Trophoblast cell (in vitro differentiated cells and primary cell): ENCODE results near the gene ARHGEF16.

Source experiments
- DNase-seq, 2 donors: peaks; one replicate each; pipeline ENCODE4 v3.0.0-alpha.2; 2016
- H2AFZ ChIP-seq: 2 replicates; pipeline ENCODE4 v1.6.1; 2013; ENCODE audit warnings: low read length, moderate library complexity, mild to moderate bottlenecking; ENCODE audit not compliant: insufficient read depth, poor library complexity
- H2AK5ac ChIP-seq: 2 replicates; pipeline ENCODE4 v1.6.1; 2013; ENCODE audit warnings: mild to moderate bottlenecking, low read length
- H2BK120ac ChIP-seq: 2 replicates; pipeline ENCODE4 v1.6.1; 2013; ENCODE audit warnings: low read length, mild to moderate bottlenecking, moderate library complexity; ENCODE audit not compliant: insufficient read depth, poor library complexity
- H2BK12ac ChIP-seq: 2 replicates; pipeline ENCODE4 v1.6.1; 2013; ENCODE audit warnings: mild to moderate bottlenecking, low read length, moderate library complexity
- H2BK5ac ChIP-seq: 2 replicates; pipeline ENCODE4 v1.6.1; 2013; ENCODE audit warnings: low read length, low read depth, moderate library complexity, mild to moderate bottlenecking; ENCODE audit not compliant: poor library complexity
- H3K14ac ChIP-seq: 2 replicates; pipeline ENCODE4 v1.6.1; 2013; ENCODE audit warnings: mild to moderate bottlenecking, low read length
- H3K18ac ChIP-seq: 2 replicates; pipeline ENCODE4 v1.6.1; 2013; ENCODE audit warnings: mild to moderate bottlenecking, low read length
- H3K23ac ChIP-seq: 2 replicates; pipeline ENCODE4 v1.6.1; 2013; ENCODE audit warnings: low read length
- H3K27ac ChIP-seq: 2 replicates; pipeline ENCODE4 v1.5.1; 2013; ENCODE audit warnings: low read depth, mild to moderate bottlenecking, inconsistent platforms, low read length, moderate library complexity
- H3K27me3 ChIP-seq: 2 replicates; pipeline ENCODE4 v1.6.1; 2013; ENCODE audit warnings: inconsistent platforms, mild to moderate bottlenecking, low read length, moderate library complexity; ENCODE audit not compliant: insufficient read depth
- H3K36me3 ChIP-seq, 2 experiments: 1 replicate in 1 of 2; 2 replicates in 1 of 2; pipeline ENCODE4 v1.6.1; 2013; ENCODE audit warnings: low read length in 2 of 2, mild to moderate bottlenecking in 2 of 2, moderate library complexity in 1 of 2; ENCODE audit not compliant: insufficient read depth in 2 of 2, control insufficient read depth in 1 of 2
- H3K4ac ChIP-seq: 2 replicates; pipeline ENCODE4 v1.6.1; 2013; ENCODE audit warnings: low read depth, mild to moderate bottlenecking, low read length, moderate library complexity
- H3K4me1 ChIP-seq, 2 experiments: 1 replicate in 1 of 2; 2 replicates in 1 of 2; pipeline ENCODE4 v1.6.1; 2013; ENCODE audit warnings: low read length in 2 of 2, mild to moderate bottlenecking in 2 of 2, moderate library complexity in 1 of 2; ENCODE audit not compliant: insufficient read depth in 2 of 2, control insufficient read depth in 1 of 2
- H3K4me2 ChIP-seq: 2 replicates; pipeline ENCODE4 v1.6.1; 2013; ENCODE audit warnings: inconsistent platforms, mild to moderate bottlenecking, low read length, moderate library complexity
- H3K4me3 ChIP-seq: 2 replicates; pipeline ENCODE4 v1.5.1; 2013; ENCODE audit warnings: mild to moderate bottlenecking, low read depth, low read length, inconsistent platforms
- H3K79me1 ChIP-seq: one replicate; pipeline ENCODE4 v1.6.1; 2013; ENCODE audit warnings: low read length
- H3K79me2 ChIP-seq: 2 replicates; pipeline ENCODE4 v1.6.1; 2013; ENCODE audit warnings: low read length, mild to moderate bottlenecking; ENCODE audit not compliant: control insufficient read depth, insufficient read depth, poor library complexity
- H3K9ac ChIP-seq: 2 replicates; pipeline ENCODE4 v1.6.1; 2013; ENCODE audit warnings: mild to moderate bottlenecking, low read length
- H3K9me3 ChIP-seq: 2 replicates; pipeline ENCODE4 v1.6.1; 2013; ENCODE audit warnings: low read depth, mild to moderate bottlenecking, control low read depth, inconsistent platforms, low read length; ENCODE audit not compliant: insufficient read depth
- H4K12ac ChIP-seq: 2 replicates; pipeline ENCODE4 v1.6.1; 2013; ENCODE audit warnings: low read depth, mild to moderate bottlenecking, low read length, moderate library complexity
- H4K8ac ChIP-seq: 2 replicates; pipeline ENCODE4 v1.6.1; 2013; ENCODE audit warnings: low read depth, mild to moderate bottlenecking, low read length, moderate library complexity
- H4K91ac ChIP-seq: one replicate; pipeline ENCODE4 v1.6.1; 2013; ENCODE audit warnings: low read depth, mild to moderate bottlenecking, low read length, moderate library complexity
- WGBS: extraction: QIAGEN DNeasy Blood & Tissue Kit; methylation state at CpG from one replicate; pipeline ENCODE4 v1.1.7; 2013; ENCODE audit warnings: missing lambda C conversion rate; ENCODE audit not compliant: insufficient read length, insufficient coverage; ENCODE audit errors: extremely low coverage; 5-methylcytosine and 5-hydroxymethylcytosine counted together

Gene ARHGEF16

DNA sequence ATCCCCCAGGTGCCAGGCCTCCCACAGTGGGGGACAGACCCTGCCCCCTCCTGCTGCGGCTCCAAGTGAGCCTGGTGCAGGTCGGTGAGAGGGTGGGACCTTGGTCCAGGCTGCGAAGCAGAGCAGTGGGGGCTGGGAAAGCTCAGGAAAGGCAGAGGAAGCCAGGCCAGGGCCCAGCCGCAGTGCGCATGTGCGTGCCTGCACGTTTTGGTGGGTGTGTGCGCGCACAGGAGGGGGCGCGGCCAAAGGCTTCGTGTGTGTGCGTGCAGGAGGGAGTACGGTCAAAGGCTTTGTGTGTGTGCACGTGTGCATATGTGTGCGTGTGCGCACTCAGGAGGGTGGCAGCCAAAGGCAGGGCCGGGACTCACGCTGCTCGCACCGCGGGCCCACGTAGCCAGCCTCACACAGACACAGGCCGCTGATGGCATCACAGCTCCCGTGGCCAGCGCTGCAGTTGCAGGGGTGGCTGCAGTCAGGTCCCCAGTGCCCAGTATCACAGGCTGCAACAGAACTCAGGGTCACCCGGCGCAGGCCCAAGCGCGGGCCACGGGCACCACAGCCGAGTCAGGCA, 45.9 kb downstream of the ARHGEF16 start:
- Histone ChIP-seq H2BK120ac (no peak overlapping the region), H3K4me3 (no peak overlapping the region), H3K4me2 (no peak overlapping the region), H3K18ac (no peak overlapping the region), H3K9me3 (no peaks in the 10 kb centered on the region), H4K91ac (no peak overlapping the region), H4K12ac (no peak overlapping the region), H3K23ac (no peak overlapping the region), H3K9ac (no peak overlapping the region), H3K4ac (no peak overlapping the region), H3K27ac (no peak overlapping the region), H3K36me3 (no peaks in the 10 kb centered on the region), H4K8ac (no peak overlapping the region), H3K27me3 (no peaks in the 10 kb centered on the region), H3K79me1 (no peaks in the 10 kb centered on the region), H2BK5ac (no peak overlapping the region), H3K79me2 (no peaks in the 10 kb centered on the region), H2AK5ac (no peak overlapping the region), H2BK12ac (no peak overlapping the region), H3K14ac (no peak overlapping the region), H3K4me1 (no peaks in the 10 kb centered on the region), H2AFZ (no peak overlapping the region)
- no peak for DNase-seq
- no CpG with 5 or more reads among the region's 32 CpGs for WGBS

DNA sequence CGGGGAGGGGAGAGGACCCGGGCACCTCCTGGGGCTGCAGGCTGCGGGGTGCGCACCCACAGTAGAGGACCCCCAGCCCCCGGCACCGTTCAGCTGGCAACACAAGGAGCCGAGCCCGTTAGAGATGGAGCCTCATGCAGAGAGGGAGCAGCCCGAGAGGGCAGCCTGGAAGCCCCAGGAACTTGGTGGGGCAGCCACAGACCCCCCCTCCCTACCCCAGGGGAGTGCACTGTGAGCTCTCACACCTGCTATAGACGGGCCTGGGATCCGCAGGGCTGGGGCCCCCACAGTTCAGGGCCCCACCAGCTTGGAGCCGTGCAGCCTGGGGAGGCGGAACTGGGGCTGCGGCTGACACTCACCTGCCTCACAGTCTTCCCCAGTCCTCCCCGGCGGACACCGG, 47.0 kb downstream of the ARHGEF16 start:
- Histone ChIP-seq H2BK5ac (no peak overlapping the region), H3K4ac (no peak overlapping the region), H2AFZ (no peak overlapping the region), H3K79me2 (no peaks in the 10 kb centered on the region), H3K27me3 (no peaks in the 10 kb centered on the region), H4K8ac (no peak overlapping the region), H3K23ac (no peak overlapping the region), H3K18ac (no peak overlapping the region), H3K4me3 (no peak overlapping the region), H3K27ac (no peak overlapping the region), H3K4me2 (no peak overlapping the region), H4K91ac (no peak overlapping the region), H2AK5ac (no peak overlapping the region), H2BK120ac (no peak overlapping the region), H3K79me1 (no peaks in the 10 kb centered on the region), H3K4me1 (no peaks in the 10 kb centered on the region), H4K12ac (no peak overlapping the region), H3K14ac (no peak overlapping the region), H3K9me3 (peaks cover 3% of the 10 kb centered on the region), H3K36me3 (no peaks in the 10 kb centered on the region), H3K9ac (no peak overlapping the region), H2BK12ac (no peak overlapping the region)
- WGBS, result no CpG with 5 or more reads among the region's 17 CpGs
- DNase-seq, result no peak

DNA sequence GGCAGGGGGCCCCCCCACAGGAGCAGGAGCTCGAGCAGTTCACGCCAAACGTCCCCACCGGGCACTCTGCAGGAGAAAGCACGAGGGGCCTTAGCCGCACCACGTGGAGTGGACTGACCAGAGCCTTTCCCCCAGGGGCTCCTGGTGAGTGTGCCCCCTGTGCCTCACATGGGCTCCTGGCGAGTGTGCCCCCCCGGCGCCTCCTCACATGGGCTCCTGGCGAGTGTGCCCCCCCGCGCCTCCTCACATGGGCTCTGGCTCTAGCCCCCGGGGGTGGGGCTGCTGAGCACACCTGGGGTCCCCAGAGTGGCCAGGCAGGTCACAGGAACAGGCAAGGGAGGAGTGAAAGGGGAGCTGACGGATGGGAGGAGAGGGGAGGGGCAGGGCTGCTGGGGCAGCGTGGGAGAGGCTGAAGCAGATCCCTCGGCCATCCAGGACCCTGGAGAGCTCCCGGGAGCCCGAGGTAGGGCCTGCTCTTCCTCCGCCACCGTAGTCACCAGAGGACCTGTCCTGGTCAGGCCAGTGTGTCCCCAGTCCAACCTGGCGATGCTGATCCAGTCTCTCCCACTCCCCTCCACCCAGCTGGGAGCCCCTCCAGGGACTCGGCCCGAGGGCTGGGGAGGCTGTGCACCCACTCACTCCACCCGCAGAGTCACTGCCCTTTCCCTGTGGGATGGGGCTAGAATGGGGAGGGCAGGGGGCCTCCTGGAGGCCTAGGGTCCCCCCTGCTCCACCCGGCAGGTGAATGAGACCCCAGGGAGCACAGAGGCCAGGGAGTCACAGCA, 47.6 kb downstream of the ARHGEF16 start:
- Histone ChIP-seq H3K27me3 (no peaks in the 10 kb centered on the region), H3K4me3 (no peak overlapping the region), H3K79me1 (no peaks in the 10 kb centered on the region), H2BK5ac (no peak overlapping the region), H3K36me3 (no peaks in the 10 kb centered on the region), H3K9me3 (peaks cover 3% of the 10 kb centered on the region), H2BK12ac (no peak overlapping the region), H3K4ac (no peak overlapping the region), H3K4me1 (no peaks in the 10 kb centered on the region), H3K27ac (no peak overlapping the region), H3K18ac (no peak overlapping the region), H2AFZ (no peak overlapping the region), H2AK5ac (no peak overlapping the region), H3K14ac (no peak overlapping the region), H4K91ac (no peak overlapping the region), H3K23ac (no peak overlapping the region), H4K12ac (no peak overlapping the region), H3K79me2 (no peaks in the 10 kb centered on the region), H4K8ac (no peak overlapping the region), H3K9ac (no peak overlapping the region), H3K4me2 (no peak overlapping the region), H2BK120ac (no peak overlapping the region)
- peak; percentile 71 to 80 for DNase-seq
- no CpG with 5 or more reads among the region's 26 CpGs for WGBS

DNA sequence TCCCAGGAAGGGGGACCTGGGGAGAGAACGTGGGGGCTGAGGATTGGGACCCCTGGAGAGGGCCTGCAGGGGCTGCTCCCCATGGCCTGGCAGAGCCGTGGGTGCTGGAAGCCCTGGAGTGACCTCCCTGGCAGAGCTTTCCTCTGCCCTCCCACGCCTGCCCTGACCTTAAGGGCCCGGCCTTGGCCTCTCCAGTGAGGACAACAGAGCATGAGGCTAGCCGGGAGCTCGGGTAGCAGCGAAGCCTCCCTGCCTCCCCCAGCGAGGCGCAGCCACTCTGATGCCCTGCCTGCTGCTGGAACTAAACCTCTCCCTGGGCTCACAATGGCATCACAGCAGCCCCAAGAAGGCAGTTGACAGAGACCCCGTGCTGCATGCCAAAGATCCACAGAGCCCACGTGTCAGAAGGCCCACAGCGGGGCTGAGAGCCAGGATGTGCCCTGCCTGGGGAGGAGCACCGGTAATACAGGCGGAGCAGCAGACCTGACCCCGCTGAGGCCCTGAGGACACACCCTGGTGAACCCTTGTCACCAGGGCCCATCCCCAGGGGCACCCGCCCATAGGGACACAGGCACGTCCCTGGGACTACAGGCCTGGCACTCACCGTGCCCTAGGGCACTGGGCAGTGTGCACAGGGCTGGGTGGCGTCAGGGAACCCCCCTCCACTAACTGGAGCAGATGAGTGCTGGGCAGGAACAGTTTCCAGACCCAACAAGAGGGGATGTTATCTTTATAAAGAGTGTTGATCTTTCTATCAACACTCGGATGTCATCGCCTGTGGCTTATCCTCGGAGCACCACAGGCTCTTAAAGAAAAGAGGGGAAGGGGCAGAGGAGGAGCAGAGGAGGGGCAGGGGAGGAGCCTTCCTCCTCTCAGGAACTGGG, 48.4 kb downstream of the ARHGEF16 start:
- Histone ChIP-seq H3K27me3 (no peaks in the 10 kb centered on the region), H3K9ac (no peak overlapping the region), H3K4ac (no peak overlapping the region), H3K18ac (no peak overlapping the region), H4K8ac (no peak overlapping the region), H3K4me1 (no peaks in the 10 kb centered on the region), H3K4me3 (no peak overlapping the region), H4K91ac (no peak overlapping the region), H3K79me1 (no peaks in the 10 kb centered on the region), H3K79me2 (no peaks in the 10 kb centered on the region), H2BK120ac (no peak overlapping the region), H2BK12ac (no peak overlapping the region), H3K14ac (no peak overlapping the region), H3K36me3 (no peaks in the 10 kb centered on the region), H2BK5ac (no peak overlapping the region), H2AK5ac (no peak overlapping the region), H2AFZ (no peak overlapping the region), H3K27ac (no peak overlapping the region), H3K9me3 (peaks cover 3% of the 10 kb centered on the region), H4K12ac (no peak overlapping the region), H3K4me2 (no peak overlapping the region), H3K23ac (no peak overlapping the region)
- WGBS, result no CpG with 5 or more reads among the region's 22 CpGs
- DNase-seq, result no peak
